Karpas-422 (cell line): ENCODE data around the gene GNAT3. TPM values are rescaled to one million over a fixed set of nuclear protein-coding genes. Genes with fewer than 3 reads are reported as not detected.

ENCODE experiments used
- DNase-seq: peaks from one replicate; pipeline ENCODE4 v3.0.0-alpha.2; 2015
- H2AFZ ChIP-seq: fragments of 200-600 bp; sonication (generic); 2 replicates; pipeline ENCODE4 v1.6.1; 2014; ENCODE audit warnings: antibody characterized with exemption, low read length, mixed read lengths
- H3K27ac ChIP-seq: fragments of 200-600 bp; sonication (generic); 2 replicates; pipeline ENCODE4 v1.5.1; 2014; ENCODE audit warnings: mild to moderate bottlenecking, low read length, moderate library complexity
- H3K27me3 ChIP-seq: fragments of 200-600 bp; sonication (generic); 2 replicates; pipeline ENCODE4 v1.6.1; 2014; ENCODE audit warnings: low read length, mixed read lengths
- H3K36me3 ChIP-seq: fragments of 200-600 bp; sonication (generic); 2 replicates; pipeline ENCODE4 v1.6.1; 2014; ENCODE audit warnings: low read length, mixed read lengths; ENCODE audit not compliant: insufficient read depth
- H3K4me1 ChIP-seq: fragments of 200-600 bp; sonication (generic); 2 replicates; pipeline ENCODE4 v1.6.1; 2014; ENCODE audit warnings: mild to moderate bottlenecking, low read length, mixed read lengths
- H3K4me2 ChIP-seq: fragments of 200-600 bp; sonication (generic); 2 replicates; pipeline ENCODE4 v1.6.1; 2014; ENCODE audit warnings: low read length, low read depth, mild to moderate bottlenecking; ENCODE audit not compliant: poor library complexity, severe bottlenecking
- H3K4me3 ChIP-seq: fragments of 200-600 bp; sonication (generic); 2 replicates; pipeline ENCODE4 v1.5.1; 2014; ENCODE audit warnings: mild to moderate bottlenecking, antibody characterized with exemption, low read length, mixed read lengths
- H3K79me2 ChIP-seq: fragments of 200-600 bp; sonication (generic); 2 replicates; pipeline ENCODE4 v1.6.1; 2014; ENCODE audit warnings: mild to moderate bottlenecking, low read length, mixed read lengths
- H3K9ac ChIP-seq: fragments of 200-600 bp; sonication (generic); 2 replicates; pipeline ENCODE4 v1.6.0; 2014; ENCODE audit warnings: low read length
- H3K9me2 ChIP-seq: fragments of 200-600 bp; sonication (generic), shearing (Covaris generic); replicated peaks from 2 replicates; pipeline ENCODE4 v1.6.0; 2014; ENCODE audit warnings: mild to moderate bottlenecking, low read length, moderate library complexity; ENCODE audit not compliant: insufficient read depth
- H3K9me3 ChIP-seq: fragments of 300-700, 200-600 bp; sonication (generic); 2 replicates; pipeline ENCODE4 v1.6.1; 2014; ENCODE audit warnings: low read length, mixed read lengths
- H4K20me1 ChIP-seq: fragments of 200-600 bp; sonication (generic); 2 replicates; pipeline ENCODE4 v1.6.1; 2014; ENCODE audit warnings: mild to moderate bottlenecking, antibody characterized with exemption, low read length, low read depth; ENCODE audit not compliant: insufficient read depth
- total RNA-seq: library from RNA; depleted of rRNA; stranded (reverse); fragments of >200 nt; shearing (Covaris generic); gene quantifications from 2 replicates; pipeline ENCODE4 v1.2.3, GENCODE V29; 2014; ENCODE audit warnings: low replicate concordance

The GNAT3 gene
- total RNA-seq, 1 experiment from 2014 or later: 0.26 TPM

DNA sequence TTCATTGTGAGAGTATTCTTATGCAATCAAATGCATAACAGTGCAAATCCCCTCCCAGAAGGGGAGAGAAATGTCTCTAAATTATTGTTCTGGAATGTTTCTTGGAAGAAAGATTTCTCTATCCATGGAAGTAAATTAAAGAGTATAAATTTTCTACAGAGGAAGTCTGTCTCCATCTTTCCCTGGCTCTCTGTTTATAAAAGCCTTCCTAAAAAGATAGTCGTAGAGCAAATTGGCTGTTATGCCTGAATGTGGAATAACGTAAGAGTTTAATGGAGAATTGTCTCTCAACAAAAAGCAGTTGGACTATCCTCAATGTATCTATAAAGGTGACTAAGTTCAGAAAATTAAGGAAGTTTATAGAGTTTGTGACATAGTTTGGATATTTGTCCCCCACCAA is 76.3 kb downstream of the GNAT3 start:
- no peak for DNase-seq
- Histone ChIP-seq H2AFZ (no peak overlapping the region), H3K4me1 (no peaks in the 10 kb centered on the region), H3K4me2 (no peak overlapping the region), H3K27ac (no peak overlapping the region), H3K4me3 (no peak overlapping the region), H4K20me1 (no peaks in the 10 kb centered on the region), H3K9me3 (peaks cover 28% of the 10 kb centered on the region), H3K27me3 (no peaks in the 10 kb centered on the region), H3K36me3 (no peaks in the 10 kb centered on the region), H3K9me2 (no peaks in the 10 kb centered on the region), H3K9ac (no peak overlapping the region), H3K79me2 (no peaks in the 10 kb centered on the region)

GRCh38 chr7:80434047-80434446 is 77.8 kb downstream of the GNAT3 start:
- no peak for DNase-seq
- H4K20me1 ChIP-seq: no peaks in the 10 kb centered on the region
- H2AFZ ChIP-seq: no peak overlapping the region
- H3K4me3 ChIP-seq: no peak overlapping the region
- no peaks in the 10 kb centered on the region for H3K9me2 ChIP-seq
- no peak overlapping the region for H3K9ac ChIP-seq
- peaks cover 26% of the 10 kb centered on the region for H3K9me3 ChIP-seq
- no peaks in the 10 kb centered on the region for H3K36me3 ChIP-seq
- H3K4me2 ChIP-seq: no peak overlapping the region
- H3K79me2 ChIP-seq: no peaks in the 10 kb centered on the region
- no peak overlapping the region for H3K27ac ChIP-seq
- no peaks in the 10 kb centered on the region for H3K4me1 ChIP-seq
- H3K27me3 ChIP-seq: no peaks in the 10 kb centered on the region

DNA sequence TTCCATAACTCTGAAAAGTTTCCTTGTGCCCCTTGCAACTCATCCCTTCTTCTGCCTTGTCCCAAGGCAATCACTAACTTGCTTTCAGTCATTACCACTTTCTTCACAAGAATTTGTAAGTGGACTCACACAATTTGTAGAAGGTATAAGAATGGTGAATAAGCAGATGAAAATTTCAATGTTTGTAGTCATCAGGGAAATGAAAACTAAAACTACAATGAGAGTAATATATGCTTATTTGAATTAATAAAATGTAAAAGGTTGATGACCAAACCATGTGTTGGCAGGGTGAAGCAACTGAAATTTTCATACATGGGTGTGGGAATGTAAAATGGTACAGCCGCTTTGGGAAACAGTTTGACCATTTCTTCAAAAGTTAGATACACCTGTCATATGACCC is 79.7 kb downstream of the GNAT3 start:
- DNase-seq: no peak
- H3K4me2 ChIP-seq: no peak overlapping the region
- H3K27me3 ChIP-seq: no peaks in the 10 kb centered on the region
- no peaks in the 10 kb centered on the region for H3K79me2 ChIP-seq
- no peaks in the 10 kb centered on the region for H3K36me3 ChIP-seq
- peaks cover 16% of the 10 kb centered on the region for H3K9me3 ChIP-seq
- H2AFZ ChIP-seq: no peak overlapping the region
- no peaks in the 10 kb centered on the region for H3K4me1 ChIP-seq
- no peaks in the 10 kb centered on the region for H4K20me1 ChIP-seq
- H3K9me2 ChIP-seq: no peaks in the 10 kb centered on the region
- no peak overlapping the region for H3K4me3 ChIP-seq
- H3K9ac ChIP-seq: no peak overlapping the region
- no peak overlapping the region for H3K27ac ChIP-seq

DNA sequence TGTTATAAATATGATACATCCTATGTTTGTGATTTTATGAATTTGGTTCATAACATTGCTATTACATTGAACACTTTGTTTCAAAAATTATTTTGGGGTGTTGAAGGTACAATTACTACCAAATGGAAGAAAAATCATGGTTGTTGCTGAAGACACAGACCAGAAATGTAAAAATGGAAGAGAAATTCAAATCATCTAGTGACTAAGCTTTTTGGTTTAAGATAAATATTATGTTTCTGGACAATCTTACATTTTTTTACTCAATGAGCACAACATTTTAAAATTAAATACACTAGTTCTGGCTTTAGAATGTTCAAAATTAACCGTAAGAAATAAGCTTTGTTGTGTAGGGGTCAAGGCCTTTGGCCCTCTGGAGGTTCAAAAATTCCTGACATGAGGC is 82.7 kb downstream of the GNAT3 start:
- H3K4me3 ChIP-seq: no peak overlapping the region

GRCh38 chr7:80428161-80429054 is 83.5 kb downstream of the GNAT3 start:
- H3K27ac ChIP-seq: no peak overlapping the region
- no peaks in the 10 kb centered on the region for H3K9me3 ChIP-seq
- H2AFZ ChIP-seq: no peak overlapping the region
- H3K4me1 ChIP-seq: no peaks in the 10 kb centered on the region
- H3K9me2 ChIP-seq: no peaks in the 10 kb centered on the region
- no peak overlapping the region for H3K9ac ChIP-seq
- H3K79me2 ChIP-seq: no peaks in the 10 kb centered on the region
- H3K4me3 ChIP-seq: no peak overlapping the region
- peak; percentile 41 for DNase-seq
- no peaks in the 10 kb centered on the region for H3K27me3 ChIP-seq
- no peak overlapping the region for H3K4me2 ChIP-seq
- H4K20me1 ChIP-seq: no peaks in the 10 kb centered on the region
- no peaks in the 10 kb centered on the region for H3K36me3 ChIP-seq

More for the DNA sequence above, 82.7 kb downstream of the GNAT3 start:
- Histone ChIP-seq H2AFZ (no peak overlapping the region), H3K79me2 (no peaks in the 10 kb centered on the region), H3K9me3 (no peaks in the 10 kb centered on the region; the same call in 1 of the 2 replicates), H3K27me3 (no peaks in the 10 kb centered on the region), H3K36me3 (no peaks in the 10 kb centered on the region), H3K9ac (no peak overlapping the region), H3K4me2 (no peak overlapping the region), H4K20me1 (no peaks in the 10 kb centered on the region), H3K4me1 (no peaks in the 10 kb centered on the region), H3K9me2 (no peaks in the 10 kb centered on the region), H3K27ac (no peak overlapping the region)
- DNase-seq: no peak

- Histone ChIP-seq H3K9me3 (no peaks in the 10 kb centered on the region), H3K27ac (no peak overlapping the region), H3K79me2 (no peaks in the 10 kb centered on the region), H3K4me1 (no peaks in the 10 kb centered on the region), H3K4me3 (no peak overlapping the region), H4K20me1 (no peaks in the 10 kb centered on the region), H3K27me3 (no peaks in the 10 kb centered on the region), H3K4me2 (no peak overlapping the region), H3K9ac (no peak overlapping the region), H3K36me3 (no peaks in the 10 kb centered on the region), H3K9me2 (no peaks in the 10 kb centered on the region), H2AFZ (no peak overlapping the region)
- DNase-seq: no peak
Observed at GRCh38 chr7:80427218-80427617, 84.6 kb downstream of the GNAT3 start.

DNA sequence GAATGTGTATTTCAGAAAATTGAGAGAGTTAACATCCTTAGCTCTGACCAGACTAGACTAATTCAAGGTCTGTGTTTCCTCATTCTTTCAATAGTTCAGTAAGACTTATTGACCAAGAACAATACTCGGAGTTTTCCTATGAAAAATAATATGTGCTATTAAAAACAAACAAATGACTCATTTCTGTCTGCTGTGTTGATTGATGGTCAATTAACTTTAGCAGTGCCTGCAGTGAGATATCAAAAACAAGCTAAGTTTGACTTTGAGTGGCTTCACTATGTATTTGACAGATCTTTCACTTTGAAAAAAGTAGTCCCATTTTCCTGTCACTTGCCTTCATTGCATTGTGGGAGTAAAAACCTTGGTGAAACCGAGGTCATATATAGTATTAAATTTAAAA is 91.0 kb downstream of the GNAT3 start:
- H3K27me3 ChIP-seq: no peaks in the 10 kb centered on the region
- H3K4me3 ChIP-seq: no peak overlapping the region
- H2AFZ ChIP-seq: no peak overlapping the region
- no peak for DNase-seq
- H3K36me3 ChIP-seq: no peaks in the 10 kb centered on the region
- H3K27ac ChIP-seq: no peak overlapping the region
- no peak overlapping the region for H3K4me2 ChIP-seq
- no peaks in the 10 kb centered on the region for H3K79me2 ChIP-seq
- H3K9me3 ChIP-seq: peaks cover 18% of the 10 kb centered on the region
- H3K4me1 ChIP-seq: no peaks in the 10 kb centered on the region
- H3K9me2 ChIP-seq: no peaks in the 10 kb centered on the region
- no peaks in the 10 kb centered on the region for H4K20me1 ChIP-seq
- no peak overlapping the region for H3K9ac ChIP-seq

DNA sequence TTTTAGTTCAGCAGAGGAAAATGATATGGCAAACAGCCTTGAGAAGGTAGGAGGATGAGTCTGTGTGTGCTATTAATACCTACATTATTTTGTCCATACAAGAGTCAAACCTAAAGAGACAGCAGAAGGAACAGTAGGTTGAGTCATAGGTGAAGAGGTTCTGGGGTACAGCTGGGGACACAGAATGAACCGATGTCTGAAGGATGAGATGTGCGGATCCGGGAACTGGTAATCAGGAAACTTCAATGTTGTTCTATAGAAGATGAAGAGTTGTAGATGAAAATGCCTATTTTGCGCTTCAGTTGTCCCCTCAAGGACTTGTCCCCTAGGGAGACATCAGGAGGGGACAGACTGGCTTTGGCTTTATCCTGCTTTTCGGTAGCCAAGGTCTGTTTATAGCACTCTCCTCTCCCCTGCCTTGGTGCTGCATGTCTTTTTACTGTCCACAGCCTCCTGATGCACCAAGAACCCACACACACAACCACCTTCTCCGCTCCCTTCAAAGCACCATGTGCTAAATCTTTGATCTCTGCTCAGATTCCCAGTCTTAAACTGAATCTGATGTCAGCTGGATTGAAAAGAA is 94.6 kb downstream of the GNAT3 start:
- no peak overlapping the region for H3K4me3 ChIP-seq
- H3K4me2 ChIP-seq: no peak overlapping the region
- H3K9ac ChIP-seq: no peak overlapping the region
- H3K79me2 ChIP-seq: no peaks in the 10 kb centered on the region
- H3K4me1 ChIP-seq: no peaks in the 10 kb centered on the region
- no peaks in the 10 kb centered on the region for H4K20me1 ChIP-seq
- no peaks in the 10 kb centered on the region for H3K27me3 ChIP-seq
- no peak overlapping the region for H2AFZ ChIP-seq
- no peaks in the 10 kb centered on the region for H3K9me2 ChIP-seq
- DNase-seq: no peak
- H3K27ac ChIP-seq: no peak overlapping the region
- no peaks in the 10 kb centered on the region for H3K36me3 ChIP-seq
- H3K9me3 ChIP-seq: peaks cover 18% of the 10 kb centered on the region
